Prostate gland (tissue), 2 donors: ENCODE measurements around the gene LPCAT4.

Source experiments
- CTCF ChIP-seq, 4 experiments: fragments of 200-600 bp in 2 of 4; fragments of 450-650 bp in 2 of 4; sonication (generic) in 2 of 4; IDR thresholded peaks; 1 replicate in 3 of 4; 2 replicates in 1 of 4; pipeline ENCODE4 v1.5.1; 2016 to 2019; ENCODE audit warnings: antibody characterized with exemption in 4 of 4, mild to moderate bottlenecking in 2 of 4, moderate library complexity in 2 of 4
- POLR2AphosphoS5 ChIP-seq: sonication (generic); formaldehyde crosslinking; IDR thresholded peaks from one replicate; pipeline ENCODE4 v1.6.1; 2017; ENCODE audit warnings: antibody characterized with exemption

- TF ChIP-seq CTCF (IDR thresholded peaks at IDR 0.05) (no peak), POLR2AphosphoS5 (no peak)
Observed at GRCh38 chr15:34358367-34358766, 8.6 kb downstream of the LPCAT4 start.
